ENCODE results near the gene SMARCD1. TPM values are rescaled to one million over a fixed set of nuclear protein-coding genes. Genes with fewer than 3 reads are reported as not detected.
A peak's percentile ranks its signal among the peaks of the same experiment; 100 is the strongest.

SMARCD1 gene
- total RNA-seq, 2 experiments from 2014 or later = 72.3 to 78.1 TPM

- Mint-ChIP-seq H3K4me3 (no peak overlapping the region), H3K27ac (no peak overlapping the region), H3K27me3 (ENCODE audit: low read depth) (no peaks in the 10 kb centered on the region), H3K36me3 (ENCODE audit: low read depth) (peaks cover 57% of the 10 kb centered on the region), H3K4me1 (ENCODE audit: low read depth) (peaks cover 24% of the 10 kb centered on the region), H3K9me3 (ENCODE audit: insufficient read depth) (no peaks in the 10 kb centered on the region)
- no peak for DNase-seq
- ChIA-PET CTCF (interaction anchor here (1.1 to 11.9 kb wide), 8 partner anchors 22 to 123 kb away, joined by 3 to 144 read pairs (median 5); partner anchors contain the start of gene COX14), POLR2A (interaction anchor here (1.4 kb wide), 1 partner anchor 21 kb away, joined by 6 read pairs; the partner anchor contains the start of gene COX14)
- ATAC-seq = no peak
Observed at GRCh38 chr12:50090391-50090790, 5.2 kb downstream of the SMARCD1 start.

GRCh38 chr12:50097952-50098351 lies 12.8 kb downstream of the SMARCD1 start:
- ATAC-seq = no peak
- DNase-seq = no peak
- Mint-ChIP-seq H3K4me3 (no peak overlapping the region), H3K9me3 (ENCODE audit: insufficient read depth) (no peaks in the 10 kb centered on the region), H3K27me3 (ENCODE audit: low read depth) (no peaks in the 10 kb centered on the region), H3K27ac (no peak overlapping the region), H3K36me3 (ENCODE audit: low read depth) (peaks cover 66% of the 10 kb centered on the region), H3K4me1 (ENCODE audit: low read depth) (no peaks in the 10 kb centered on the region)
- CTCF ChIA-PET = interaction anchor here (1.2 to 2.1 kb wide), 2 partner anchors 8 to 14 kb away, joined by 3 to 14 read pairs; partner anchors contain the start of gene COX14
- POLR2A ChIA-PET = interaction anchor here (0.9 to 1.1 kb wide), 2 partner anchors 13 to 14 kb away, joined by 3 read pairs; partner anchors contain the start of genes COX14 and SMARCD1

GRCh38 chr12:50099302-50100008 lies 14.3 kb downstream of the SMARCD1 start:
- Mint-ChIP-seq H3K27ac (no peak overlapping the region), H3K9me3 (ENCODE audit: insufficient read depth) (no peaks in the 10 kb centered on the region), H3K27me3 (ENCODE audit: low read depth) (no peaks in the 10 kb centered on the region), H3K4me3 (no peak overlapping the region), H3K4me1 (ENCODE audit: low read depth) (no peaks in the 10 kb centered on the region), H3K36me3 (ENCODE audit: low read depth) (peaks cover 60% of the 10 kb centered on the region)
- ChIA-PET CTCF (interaction anchor here (1.0 to 1.2 kb wide), 3 partner anchors 10 to 15 kb away, joined by 3 to 5 read pairs (median 3); partner anchors contain the start of gene SMARCD1), POLR2A (no interaction called here)
- no peak for DNase-seq
- no peak for ATAC-seq

GRCh38 chr12:50100561-50100960 lies 15.4 kb downstream of the SMARCD1 start:
- Mint-ChIP-seq H3K4me1 (ENCODE audit: low read depth) (no peaks in the 10 kb centered on the region), H3K9me3 (ENCODE audit: insufficient read depth) (no peaks in the 10 kb centered on the region), H3K4me3 (no peak overlapping the region), H3K27me3 (ENCODE audit: low read depth) (no peaks in the 10 kb centered on the region), H3K36me3 (ENCODE audit: low read depth) (peaks cover 50% of the 10 kb centered on the region), H3K27ac (no peak overlapping the region)
- ChIA-PET CTCF (interaction anchor here (0.7 to 4.5 kb wide), 2 partner anchors 11 to 30 kb away, joined by 3 to 42 read pairs; partner anchors contain the start of gene COX14), POLR2A (no interaction called here)
- no peak for DNase-seq
- ATAC-seq = no peak

GRCh38 chr12:50101663-50102062 lies 16.5 kb downstream of the SMARCD1 start:
- POLR2A ChIA-PET = no interaction called here
- H3K4me3 Mint-ChIP-seq = no peak overlapping the region

GRCh38 chr12:50102131-50102531 lies 17.0 kb downstream of the SMARCD1 start:
- Mint-ChIP-seq H3K27me3 (ENCODE audit: low read depth) (no peaks in the 10 kb centered on the region), H3K4me3 (no peak overlapping the region), H3K36me3 (ENCODE audit: low read depth) (peaks cover 35% of the 10 kb centered on the region), H3K4me1 (ENCODE audit: low read depth) (no peaks in the 10 kb centered on the region), H3K27ac (no peak overlapping the region), H3K9me3 (ENCODE audit: insufficient read depth) (no peaks in the 10 kb centered on the region)
- POLR2A ChIA-PET = no interaction called here
- DNase-seq (no peak), ATAC-seq (no peak)
- CTCF ChIA-PET = interaction anchor here (0.8 to 4.5 kb wide), 4 partner anchors 9 to 73 kb away, joined by 5 to 42 read pairs (median 7); partner anchors contain the start of gene COX14

More at GRCh38 chr12:50101663-50102062, 16.5 kb downstream of the SMARCD1 start:
- Mint-ChIP-seq H3K4me1 (ENCODE audit: low read depth) (no peaks in the 10 kb centered on the region), H3K27ac (no peak overlapping the region), H3K36me3 (ENCODE audit: low read depth) (peaks cover 39% of the 10 kb centered on the region), H3K27me3 (ENCODE audit: low read depth) (no peaks in the 10 kb centered on the region), H3K9me3 (ENCODE audit: insufficient read depth) (no peaks in the 10 kb centered on the region)
- no peak for DNase-seq
- ATAC-seq = no peak
- CTCF ChIA-PET = interaction anchor here (0.8 to 4.5 kb wide), 2 partner anchors 10 to 31 kb away, joined by 5 to 42 read pairs; partner anchors contain the start of gene COX14

- peaks cover 35% of the 10 kb centered on the region for H3K36me3 Mint-ChIP-seq (ENCODE audit: low read depth)
- DNase-seq = no peak
- ChIA-PET POLR2A (interaction anchor here (1.4 kb wide), 1 partner anchor 9 kb away, joined by 6 read pairs; the partner anchor contains the start of gene COX14), CTCF (interaction anchor here (0.7 to 4.5 kb wide), 6 partner anchors 8 to 136 kb away, joined by 3 to 42 read pairs (median 5); partner anchors contain the start of genes COX14 and SMARCD1)
- no peak for ATAC-seq
- H3K27me3 Mint-ChIP-seq (ENCODE audit: low read depth) = no peaks in the 10 kb centered on the region
- no peaks in the 10 kb centered on the region for H3K9me3 Mint-ChIP-seq (ENCODE audit: insufficient read depth)
- no peak overlapping the region for H3K27ac Mint-ChIP-seq
- H3K4me3 Mint-ChIP-seq = no peak overlapping the region
- H3K4me1 Mint-ChIP-seq (ENCODE audit: low read depth) = no peaks in the 10 kb centered on the region
Observed at GRCh38 chr12:50102646-50103309, 17.6 kb downstream of the SMARCD1 start.

GRCh38 chr12:50103351-50103750 lies 18.2 kb downstream of the SMARCD1 start:
- Mint-ChIP-seq H3K4me1 (ENCODE audit: low read depth) (no peaks in the 10 kb centered on the region), H3K27me3 (ENCODE audit: low read depth) (no peaks in the 10 kb centered on the region), H3K27ac (no peak overlapping the region), H3K36me3 (ENCODE audit: low read depth) (peaks cover 29% of the 10 kb centered on the region), H3K9me3 (ENCODE audit: insufficient read depth) (no peaks in the 10 kb centered on the region), H3K4me3 (no peak overlapping the region)
- no peak for ATAC-seq
- POLR2A ChIA-PET = interaction anchor here (0.7 to 1.4 kb wide), 3 partner anchors 9 to 23 kb away, joined by 3 to 6 read pairs (median 3); partner anchors contain the start of gene COX14
- CTCF ChIA-PET = interaction anchor here (0.7 to 4.5 kb wide), 7 partner anchors 8 to 136 kb away, joined by 3 to 42 read pairs (median 4); partner anchors contain the start of genes COX14 and SMARCD1
- no peak for DNase-seq

GRCh38 chr12:50103767-50104321 lies 18.7 kb downstream of the SMARCD1 start, which contains the start of gene GPD1:
TSS of gene GPD1 (plus strand) at chr12:50104008. CDS start at chr12:50104051, 43 bp downstream.
- Mint-ChIP-seq H3K27ac (no peak within 1 kb of the TSS), H3K4me3 (no peak within 1 kb of the TSS), H3K27me3 (ENCODE audit: low read depth) (no peaks in the 10 kb centered on the region), H3K36me3 (ENCODE audit: low read depth) (peaks cover 24% of the 10 kb centered on the region), H3K9me3 (ENCODE audit: insufficient read depth) (no peaks in the 10 kb centered on the region), H3K4me1 (ENCODE audit: low read depth) (no peaks in the 10 kb centered on the region)
- POLR2A ChIA-PET = interaction anchor here (0.7 to 1.4 kb wide), 3 partner anchors 8 to 22 kb away, joined by 3 to 6 read pairs (median 3); partner anchors contain the start of gene COX14
- ATAC-seq (peak; percentile 50), DNase-seq (no peak)
- CTCF ChIA-PET = interaction anchor here (0.7 to 4.5 kb wide), 7 partner anchors 7 to 137 kb away, joined by 3 to 42 read pairs (median 4); partner anchors contain the start of genes COX14 and SMARCD1

GRCh38 chr12:50104417-50105366 lies 19.6 kb downstream of the SMARCD1 start:
- ChIA-PET POLR2A (interaction anchor here (0.8 kb wide), 1 partner anchor 21 kb away, joined by 3 read pairs; no protein-coding TSS in a partner anchor), CTCF (interaction anchor here (1.0 to 4.5 kb wide), 5 partner anchors 6 to 71 kb away, joined by 3 to 42 read pairs (median 4); partner anchors contain the start of gene COX14)
- Mint-ChIP-seq H3K36me3 (ENCODE audit: low read depth) (peaks cover 16% of the 10 kb centered on the region), H3K27me3 (ENCODE audit: low read depth) (no peaks in the 10 kb centered on the region), H3K4me3 (no peak overlapping the region), H3K4me1 (ENCODE audit: low read depth) (no peaks in the 10 kb centered on the region), H3K9me3 (ENCODE audit: insufficient read depth) (no peaks in the 10 kb centered on the region), H3K27ac (no peak overlapping the region)
- DNase-seq (no peak), ATAC-seq (no peak)
